ENCODE data around the gene CYP2W1.

The CYP2W1 gene

GRCh38 chr7:982511-983003 lies 424 bp upstream of the CYP2W1 start:
- no peaks in the 10 kb centered on the region for H3K9me3 ChIP-seq (replicated peaks; ENCODE audit: insufficient read depth, low read length)
- no peak overlapping the region for H3K4me2 ChIP-seq (ENCODE audit: low read depth, low read length)
- no peak for DNase-seq
- no peaks in the 10 kb centered on the region for H3K36me3 ChIP-seq (replicated peaks; ENCODE audit: insufficient read depth, low read length)
- no peaks in the 10 kb centered on the region for H3K4me1 ChIP-seq (ENCODE audit: low read length)
- no peaks in the 10 kb centered on the region for H3F3A ChIP-seq (ENCODE audit: insufficient read depth, low read length)
- no peak overlapping the region for H3K27ac ChIP-seq (ENCODE audit: low read length)
- peaks cover 86% of the 10 kb centered on the region for H3K27me3 ChIP-seq (replicated peaks; ENCODE audit: insufficient read depth, low read length)
- H4K20me1 ChIP-seq (ENCODE audit: insufficient read depth, low read length) = no peaks in the 10 kb centered on the region
- H3K9ac ChIP-seq (ENCODE audit: low read length) = no peak overlapping the region
- no peak overlapping the region for H2AFZ ChIP-seq (ENCODE audit: low read length)
- TF ChIP-seq EZH2phosphoT487 (IDR thresholded peaks at IDR 0.05; ENCODE audit: low read length) (no peak), EZH2 (optimal IDR thresholded peaks at IDR 0.05; ENCODE audit: low read depth, low read length) (no peak), CTCF (IDR thresholded peaks at IDR 0.05; ENCODE audit: low read length) (no peak)
- H3K9me2 ChIP-seq (replicated peaks; ENCODE audit: insufficient read depth, low read length) = no peaks in the 10 kb centered on the region
- H3K79me2 ChIP-seq (ENCODE audit: low read length) = no peaks in the 10 kb centered on the region
- no peak overlapping the region for H3K4me3 ChIP-seq (ENCODE audit: low read length)

GRCh38 chr7:983616-984071 lies 663 bp downstream of the CYP2W1 start:
- DNase-seq = no peak
- TF ChIP-seq CTCF (IDR thresholded peaks at IDR 0.05; ENCODE audit: low read length) = no peak
- no peak for TF ChIP-seq EZH2phosphoT487 (IDR thresholded peaks at IDR 0.05; ENCODE audit: low read length)
- H3K4me3 ChIP-seq (ENCODE audit: low read length) = no peak overlapping the region
- no peaks in the 10 kb centered on the region for H3K9me2 ChIP-seq (replicated peaks; ENCODE audit: insufficient read depth, low read length)
- no peak overlapping the region for H2AFZ ChIP-seq (ENCODE audit: low read length)
- no peaks in the 10 kb centered on the region for H3F3A ChIP-seq (ENCODE audit: insufficient read depth, low read length)
- no peaks in the 10 kb centered on the region for H3K36me3 ChIP-seq (replicated peaks; ENCODE audit: insufficient read depth, low read length)
- no peak overlapping the region for H3K9ac ChIP-seq (ENCODE audit: low read length)
- H3K27ac ChIP-seq (ENCODE audit: low read length) = no peak overlapping the region
- H3K4me2 ChIP-seq (ENCODE audit: low read depth, low read length) = no peak overlapping the region
- no peaks in the 10 kb centered on the region for H3K4me1 ChIP-seq (ENCODE audit: low read length)
- peaks cover 81% of the 10 kb centered on the region for H3K27me3 ChIP-seq (replicated peaks; ENCODE audit: insufficient read depth, low read length)
- H3K79me2 ChIP-seq (ENCODE audit: low read length) = no peaks in the 10 kb centered on the region
- no peaks in the 10 kb centered on the region for H3K9me3 ChIP-seq (replicated peaks; ENCODE audit: insufficient read depth, low read length)
- no peaks in the 10 kb centered on the region for H4K20me1 ChIP-seq (ENCODE audit: insufficient read depth, low read length)

- H3K27ac ChIP-seq (ENCODE audit: low read length) = no peak overlapping the region
- H3K4me1 ChIP-seq (ENCODE audit: low read length) = no peaks in the 10 kb centered on the region
- H3K79me2 ChIP-seq (ENCODE audit: low read length) = no peaks in the 10 kb centered on the region
- no peak overlapping the region for H2AFZ ChIP-seq (ENCODE audit: low read length)
- no peaks in the 10 kb centered on the region for H4K20me1 ChIP-seq (ENCODE audit: insufficient read depth, low read length)
- TF ChIP-seq EZH2 (optimal IDR thresholded peaks at IDR 0.05; ENCODE audit: low read depth, low read length) (no peak), EZH2phosphoT487 (IDR thresholded peaks at IDR 0.05; ENCODE audit: low read length) (no peak), CTCF (IDR thresholded peaks at IDR 0.05; ENCODE audit: low read length) (no peak)
- H3K9ac ChIP-seq (ENCODE audit: low read length) = no peak overlapping the region
- H3K27me3 ChIP-seq (replicated peaks; ENCODE audit: insufficient read depth, low read length) = peaks cover 72% of the 10 kb centered on the region
- H3K9me2 ChIP-seq (replicated peaks; ENCODE audit: insufficient read depth, low read length) = no peaks in the 10 kb centered on the region
- no peak overlapping the region for H3K4me3 ChIP-seq (ENCODE audit: low read length)
- H3K36me3 ChIP-seq (replicated peaks; ENCODE audit: insufficient read depth, low read length) = no peaks in the 10 kb centered on the region
- DNase-seq = no peak
- H3K9me3 ChIP-seq (replicated peaks; ENCODE audit: insufficient read depth, low read length) = no peaks in the 10 kb centered on the region
- H3F3A ChIP-seq (ENCODE audit: insufficient read depth, low read length) = no peaks in the 10 kb centered on the region
- no peak overlapping the region for H3K4me2 ChIP-seq (ENCODE audit: low read depth, low read length)
Observed at GRCh38 chr7:984361-985126, 1.6 kb downstream of the CYP2W1 start.
